Neural progenitor cell (in vitro differentiated cells): ENCODE measurements around the gene ASPA. TPM values are rescaled to one million over a fixed set of nuclear protein-coding genes. Genes with fewer than 3 reads are reported as not detected.

Experiments
- DNase-seq: peaks from one replicate; pipeline ENCODE4 v3.0.0-alpha.2; 2016; ENCODE audit warnings: low spot score
- H2AFZ ChIP-seq: fragments of 200-600 bp; sonication (generic); replicated peaks from 2 replicates; pipeline ENCODE4 v1.6.1; 2016; ENCODE audit warnings: antibody characterized with exemption
- H3F3A ChIP-seq: fragments of 200-600 bp; sonication (generic); 2 replicates; pipeline ENCODE4 v1.6.1; 2016; ENCODE audit warnings: antibody characterized with exemption, low read depth
- H3K27ac ChIP-seq: fragments of 200-600 bp; sonication (generic); 2 replicates; pipeline ENCODE4 v1.5.1; 2016; ENCODE audit warnings: mild to moderate bottlenecking
- H3K27me3 ChIP-seq: fragments of 200-600 bp; sonication (generic); 2 replicates; pipeline ENCODE4 v1.6.1; 2016; ENCODE audit warnings: mild to moderate bottlenecking, moderate library complexity
- H3K36me3 ChIP-seq: fragments of 200-600 bp; sonication (generic); 2 replicates; pipeline ENCODE4 v1.5.1; 2016
- H3K4me1 ChIP-seq: fragments of 200-600 bp; sonication (generic); 2 replicates; pipeline ENCODE4 v1.6.1; 2016; ENCODE audit warnings: mixed run types
- H3K4me2 ChIP-seq: fragments of 200-600 bp; sonication (generic); 2 replicates; pipeline ENCODE4 v1.6.1; 2016
- H3K4me3 ChIP-seq: fragments of 200-600 bp; sonication (generic); 2 replicates; pipeline ENCODE4 v1.5.1; 2016
- H3K79me2 ChIP-seq: fragments of 200-600 bp; sonication (generic); 2 replicates; pipeline ENCODE4 v1.6.1; 2016; ENCODE audit warnings: low read depth
- H3K9ac ChIP-seq: fragments of 200-600 bp; sonication (generic); 2 replicates; pipeline ENCODE4 v1.6.1; 2016
- H3K9me3 ChIP-seq: fragments of 200-600 bp; sonication (generic); 2 replicates; pipeline ENCODE4 v1.5.1; 2016; ENCODE audit warnings: low read depth
- H4K20me1 ChIP-seq: fragments of 200-600 bp; sonication (generic); 2 replicates; pipeline ENCODE4 v1.6.1; 2016; ENCODE audit warnings: low read depth
- H3K27ac Mint-ChIP-seq: 3 replicates; pipeline ENCODE4 v1.8.0; 2021; ENCODE audit warnings: mixed read lengths
- H3K27me3 Mint-ChIP-seq: 2 replicates; pipeline ENCODE4 v1.8.0; 2022; ENCODE audit warnings: low read depth, mild to moderate bottlenecking, inconsistent platforms, moderate library complexity, mixed read lengths; ENCODE audit not compliant: insufficient read depth
- H3K36me3 Mint-ChIP-seq: 3 replicates; pipeline ENCODE4 v1.8.0; 2021; ENCODE audit warnings: mixed read lengths
- H3K4me1 Mint-ChIP-seq: 3 replicates; pipeline ENCODE4 v1.8.0; 2021; ENCODE audit warnings: mixed read lengths
- H3K4me3 Mint-ChIP-seq: 3 replicates; pipeline ENCODE4 v1.8.0; 2021; ENCODE audit warnings: mild to moderate bottlenecking, moderate library complexity, mixed read lengths
- H3K9me3 Mint-ChIP-seq: 3 replicates; pipeline ENCODE4 v1.8.0; 2020; ENCODE audit warnings: mixed read lengths
- CTCF ChIP-seq: fragments of 200-600 bp; sonication (generic); IDR thresholded peaks from 2 replicates; pipeline ENCODE4 v1.5.1; 2017; ENCODE audit warnings: antibody characterized with exemption, mild to moderate bottlenecking
- EZH2 ChIP-seq: fragments of 200-600 bp; sonication (generic); IDR thresholded peaks from 2 replicates; pipeline ENCODE4 v1.6.1; 2017; ENCODE audit warnings: antibody characterized with exemption, mild to moderate bottlenecking, moderate library complexity
- EZH2phosphoT487 ChIP-seq: fragments of 200-600 bp; sonication (generic); IDR thresholded peaks from 2 replicates; pipeline ENCODE4 v1.6.1; 2017; ENCODE audit warnings: antibody characterized with exemption
- total RNA-seq: library from RNA; depleted of rRNA; stranded (reverse); fragments of >200 nt; gene quantifications from 2 replicates; pipeline ENCODE4 v1.2.3, GENCODE V29; 2015; ENCODE audit warnings: low replicate concordance

ASPA gene
- total RNA-seq, 1 donor from 2014 or later, result not detected

- no peak overlapping the region for H3K9ac ChIP-seq
- no peak overlapping the region for H3K4me3 ChIP-seq
- H3F3A ChIP-seq, result no peaks in the 10 kb centered on the region
- H3K4me1 ChIP-seq, result no peaks in the 10 kb centered on the region
- H3K79me2 ChIP-seq, result no peaks in the 10 kb centered on the region
- no peak for DNase-seq
- no peaks in the 10 kb centered on the region for H3K9me3 ChIP-seq
- H3K27ac Mint-ChIP-seq, result no peak overlapping the region
- H3K27me3 Mint-ChIP-seq, result no peaks in the 10 kb centered on the region
- H3K27ac ChIP-seq, result no peak overlapping the region
- no peaks in the 10 kb centered on the region for H3K36me3 ChIP-seq
- peaks cover 4% of the 10 kb centered on the region for H3K36me3 Mint-ChIP-seq
- H3K4me3 Mint-ChIP-seq, result no peak overlapping the region
- no peak overlapping the region for H2AFZ ChIP-seq
- TF ChIP-seq CTCF (no peak), EZH2 (no peak), EZH2phosphoT487 (no peak)
- no peaks in the 10 kb centered on the region for H4K20me1 ChIP-seq
- no peak overlapping the region for H3K4me2 ChIP-seq
- H3K27me3 ChIP-seq, result no peaks in the 10 kb centered on the region
- H3K9me3 Mint-ChIP-seq, result peaks cover 16% of the 10 kb centered on the region
- no peaks in the 10 kb centered on the region for H3K4me1 Mint-ChIP-seq
Observed at GRCh38 chr17:3502466-3502865, 26.7 kb downstream of the ASPA start.

- no peaks in the 10 kb centered on the region for H3K9me3 ChIP-seq
- no peak for TF ChIP-seq EZH2
- no peak for TF ChIP-seq EZH2phosphoT487
- TF ChIP-seq CTCF, result no peak
- no peaks in the 10 kb centered on the region for H4K20me1 ChIP-seq
- H3K27ac ChIP-seq, result no peak overlapping the region
- H3F3A ChIP-seq, result no peaks in the 10 kb centered on the region
- Mint-ChIP-seq H3K4me3 (no peak overlapping the region), H3K4me1 (no peaks in the 10 kb centered on the region), H3K27me3 (no peaks in the 10 kb centered on the region), H3K27ac (no peak overlapping the region), H3K9me3 (peaks cover 16% of the 10 kb centered on the region), H3K36me3 (peaks cover 4% of the 10 kb centered on the region)
- no peak for DNase-seq
- H3K4me3 ChIP-seq, result no peak overlapping the region
- H2AFZ ChIP-seq, result no peak overlapping the region
- no peaks in the 10 kb centered on the region for H3K4me1 ChIP-seq
- no peaks in the 10 kb centered on the region for H3K27me3 ChIP-seq
- H3K36me3 ChIP-seq, result no peaks in the 10 kb centered on the region
- H3K4me2 ChIP-seq, result no peak overlapping the region
- no peaks in the 10 kb centered on the region for H3K79me2 ChIP-seq
- H3K9ac ChIP-seq, result no peak overlapping the region
Observed at GRCh38 chr17:3503285-3503684, 27.5 kb downstream of the ASPA start.

GRCh38 chr17:3505008-3505407, 29.2 kb downstream of the ASPA start:
- H3K9ac ChIP-seq, result no peak overlapping the region
- Mint-ChIP-seq H3K27me3 (peaks cover 4% of the 10 kb centered on the region), H3K4me3 (no peak overlapping the region), H3K27ac (no peak overlapping the region), H3K4me1 (no peaks in the 10 kb centered on the region), H3K36me3 (peaks cover 8% of the 10 kb centered on the region), H3K9me3 (peaks cover 14% of the 10 kb centered on the region)
- H2AFZ ChIP-seq, result no peak overlapping the region
- H3K27ac ChIP-seq, result no peak overlapping the region
- no peak overlapping the region for H3K4me3 ChIP-seq
- no peaks in the 10 kb centered on the region for H3K27me3 ChIP-seq
- DNase-seq, result no peak
- H3K4me1 ChIP-seq, result peaks cover 2% of the 10 kb centered on the region
- no peaks in the 10 kb centered on the region for H3K79me2 ChIP-seq
- no peaks in the 10 kb centered on the region for H3K36me3 ChIP-seq
- H3K4me2 ChIP-seq, result no peak overlapping the region
- H3K9me3 ChIP-seq, result no peaks in the 10 kb centered on the region
- H4K20me1 ChIP-seq, result no peaks in the 10 kb centered on the region
- TF ChIP-seq CTCF (no peak), EZH2 (no peak), EZH2phosphoT487 (no peak)
- no peaks in the 10 kb centered on the region for H3F3A ChIP-seq

- H2AFZ ChIP-seq, result no peak overlapping the region
- H3K36me3 Mint-ChIP-seq, result peaks cover 13% of the 10 kb centered on the region
- no peaks in the 10 kb centered on the region for H3K9me3 ChIP-seq
- H3K27me3 ChIP-seq, result no peaks in the 10 kb centered on the region
- no peaks in the 10 kb centered on the region for H3K36me3 ChIP-seq
- no peak overlapping the region for H3K27ac ChIP-seq
- peaks cover 10% of the 10 kb centered on the region for H3K4me1 ChIP-seq
- H4K20me1 ChIP-seq, result no peaks in the 10 kb centered on the region
- no peak overlapping the region for H3K9ac ChIP-seq
- H3F3A ChIP-seq, result no peaks in the 10 kb centered on the region
- DNase-seq, result no peak
- H3K79me2 ChIP-seq, result no peaks in the 10 kb centered on the region
- H3K4me3 ChIP-seq, result no peak overlapping the region
- H3K27me3 Mint-ChIP-seq, result peaks cover 4% of the 10 kb centered on the region
- H3K4me1 Mint-ChIP-seq, result no peaks in the 10 kb centered on the region
- TF ChIP-seq CTCF (no peak), EZH2phosphoT487 (no peak), EZH2 (no peak)
- no peak overlapping the region for H3K27ac Mint-ChIP-seq
- H3K9me3 Mint-ChIP-seq, result peaks cover 7% of the 10 kb centered on the region
- no peak overlapping the region for H3K4me3 Mint-ChIP-seq
- no peak overlapping the region for H3K4me2 ChIP-seq
Observed at GRCh38 chr17:3506054-3506453, 30.3 kb downstream of the ASPA start.
